GM12878 (cell line): ENCODE data around the gene MAP6D1. TPM values are rescaled to one million over a fixed set of nuclear protein-coding genes. Genes with fewer than 3 reads are reported as not detected.

Experiments used
- ATAC-seq: fragments of 200-7000 bp; cut with Tn5 transposase; 3 replicates; pipeline ENCODE4 v1.9.1; 2020; ENCODE audit warnings: mild to moderate bottlenecking, moderate library complexity
- BruUV-seq: library from RNA; stranded (reverse); fragments of 400-500 nt; replicated peaks from 2 replicates; lab custom pipeline; 2021; lab: Mats Ljungman, UMichigan
- CTCF ChIA-PET: fragments of 300-600 bp; sonication (Branson Sonifier 250); formaldehyde crosslinking; extraction: SDS; loops from one replicate; lab custom pipeline; 2021; ENCODE audit warnings: inconsistent platforms; lab: Yijun Ruan, JAX
- POLR2A ChIA-PET: fragments of 350-600 bp; formaldehyde crosslinking; extraction: SDS; loops from one replicate; lab custom pipeline; 2021; ENCODE audit warnings: inconsistent platforms; lab: Charles Lee
- RAD21 ChIA-PET: fragments of 300-600 bp; sonication (Branson Sonifier 250); formaldehyde crosslinking; loops from one replicate; lab custom pipeline; 2023; ENCODE audit warnings: antibody characterized with exemption; ENCODE audit not compliant: unreplicated experiment; lab: Charles Lee
- SMC1A ChIA-PET: fragments of 300-600 bp; sonication (Branson Sonifier 250); formaldehyde crosslinking; loops from one replicate; lab custom pipeline; 2023; ENCODE audit not compliant: unreplicated experiment, uncharacterized antibody; lab: Charles Lee
- DNase-seq: peaks from one replicate; pipeline ENCODE4 v3.0.0-alpha.2; 2011; ENCODE audit warnings: low read depth, low spot score
- FAIRE-seq: peaks from 3 replicates; lab custom pipeline; 2011; peaks lifted over from hg19 to GRCh38; lab: Jason Lieb, UNC
- H2AFZ ChIP-seq: 2 replicates; pipeline ENCODE4 v1.6.0; 2011; ENCODE audit warnings: low read depth, low read length, control low read depth; ENCODE audit not compliant: control insufficient read depth
- H3K27ac ChIP-seq: 2 replicates; pipeline ENCODE4 v1.5.1; 2011; ENCODE audit warnings: control low read depth; ENCODE audit not compliant: control insufficient read depth, insufficient read depth
- H3K27me3 ChIP-seq, 2 experiments: replicated peaks in 1 of 2; 2 replicates each; pipeline versions ENCODE4 v1.6.0 to v1.6.1; 2011; ENCODE audit warnings: low read length in 1 of 2; ENCODE audit not compliant: control insufficient read depth in 2 of 2, insufficient read depth in 2 of 2
- H3K36me3 ChIP-seq, 2 experiments: 2 replicates each; pipeline ENCODE4 v1.5.1; 2011; ENCODE audit warnings: low read length in 1 of 2; ENCODE audit not compliant: control insufficient read depth in 2 of 2, insufficient read depth in 2 of 2
- H3K4me1 ChIP-seq: 2 replicates; pipeline ENCODE4 v1.6.1; 2011; ENCODE audit warnings: mild to moderate bottlenecking, low read length, moderate library complexity, mixed read lengths; ENCODE audit not compliant: control insufficient read depth, insufficient read depth
- H3K4me2 ChIP-seq: 2 replicates; pipeline ENCODE4 v1.6.0; 2011; ENCODE audit warnings: control low read depth; ENCODE audit not compliant: control insufficient read depth, insufficient read depth
- H3K4me3 ChIP-seq: fragments of 200-600 bp; sonication (generic); 2 replicates; pipeline ENCODE4 v1.5.1; 2016
- H3K79me2 ChIP-seq: 2 replicates; pipeline ENCODE4 v1.6.0; 2011; ENCODE audit warnings: low read length; ENCODE audit not compliant: control insufficient read depth, insufficient read depth
- H3K9ac ChIP-seq: 2 replicates; pipeline ENCODE4 v1.8.0; 2011; ENCODE audit warnings: low read length, control low read depth, mixed read lengths; ENCODE audit not compliant: control insufficient read depth, insufficient read depth
- H3K9me3 ChIP-seq: replicated peaks from 3 replicates; pipeline ENCODE4 v1.5.1; 2011; ENCODE audit warnings: mild to moderate bottlenecking, low read length; ENCODE audit not compliant: control insufficient read depth, insufficient read depth
- H4K20me1 ChIP-seq: 2 replicates; pipeline ENCODE4 v1.6.0; 2011; ENCODE audit not compliant: control insufficient read depth, insufficient read depth
- ATF3 ChIP-seq: IDR thresholded peaks from 2 replicates; pipeline ENCODE4 v1.6.1; 2011; ENCODE audit warnings: low read depth, mild to moderate bottlenecking, low read length, moderate library complexity, borderline replicate concordance; ENCODE audit errors: extremely low read depth
- E2F4 ChIP-seq: IDR thresholded peaks from 2 replicates; pipeline ENCODE4 v1.6.1; 2012; ENCODE audit warnings: low read depth, low read length, improper control_type of control experiment
- EGR1 ChIP-seq, 2 experiments: IDR thresholded peaks; 1 replicate in 1 of 2; 2 replicates in 1 of 2; pipeline ENCODE4 v1.6.1; 2011 to 2012; ENCODE audit warnings: low read depth in 2 of 2, low read length in 2 of 2, borderline replicate concordance in 1 of 2, mild to moderate bottlenecking in 1 of 2, moderate library complexity in 1 of 2
- EP300 ChIP-seq, 2 experiments: fragments of 150-350 bp in 1 of 2; IDR thresholded peaks; 2 replicates each; pipeline ENCODE4 v1.6.1; 2011 to 2012; ENCODE audit warnings: low read depth in 2 of 2, low read length in 2 of 2, borderline replicate concordance in 1 of 2, improper control_type of control experiment in 1 of 2, inconsistent platforms in 1 of 2; ENCODE audit not compliant: control insufficient read depth in 1 of 2
- HDGF ChIP-seq: fragments of 450-650 bp; IDR thresholded peaks from 2 replicates; pipeline ENCODE4 v1.6.1; 2016; ENCODE audit warnings: antibody characterized with exemption
- JUND ChIP-seq: IDR thresholded peaks from 2 replicates; pipeline ENCODE4 v1.6.1; 2012; ENCODE audit warnings: low read depth, mild to moderate bottlenecking, low read length, improper control_type of control experiment, moderate library complexity
- MEF2B ChIP-seq: fragments of 450-650 bp; IDR thresholded peaks from 2 replicates; pipeline ENCODE4 v1.6.1; 2018; ENCODE audit warnings: mild to moderate bottlenecking, moderate library complexity; ENCODE audit not compliant: partially characterized antibody, poor library complexity, severe bottlenecking
- NFXL1 ChIP-seq: fragments of 450-650 bp; IDR thresholded peaks from 2 replicates; pipeline ENCODE4 v1.6.1; 2017; ENCODE audit warnings: antibody characterized with exemption, mild to moderate bottlenecking, borderline replicate concordance
- NKRF ChIP-seq: fragments of 450-650 bp; conservative IDR thresholded peaks from 2 replicates; pipeline ENCODE4 v1.6.1; 2017; ENCODE audit warnings: mild to moderate bottlenecking, moderate library complexity
- PBX3 ChIP-seq: IDR thresholded peaks from 2 replicates; pipeline ENCODE4 v1.6.1; 2011; ENCODE audit warnings: mild to moderate bottlenecking, low read depth, low read length, moderate library complexity; ENCODE audit not compliant: insufficient replicate concordance
- SMAD1 ChIP-seq: fragments of 450-650 bp; IDR thresholded peaks from 2 replicates; pipeline ENCODE4 v1.6.1; 2018; ENCODE audit warnings: mild to moderate bottlenecking, low read depth; ENCODE audit not compliant: partially characterized antibody
- USF2 ChIP-seq: IDR thresholded peaks from 2 replicates; pipeline ENCODE4 v1.6.1; 2011; ENCODE audit warnings: low read depth, low read length, improper control_type of control experiment, borderline replicate concordance
- ZNF384 ChIP-seq: IDR thresholded peaks from 2 replicates; pipeline ENCODE4 v1.6.1; 2012; ENCODE audit warnings: low read depth, mild to moderate bottlenecking, low read length, improper control_type of control experiment, borderline replicate concordance
- ZNF622 ChIP-seq: fragments of 450-650 bp; IDR thresholded peaks from 2 replicates; pipeline ENCODE4 v1.6.1; 2017; ENCODE audit warnings: mild to moderate bottlenecking, inconsistent platforms
- ZZZ3 ChIP-seq: IDR thresholded peaks from 2 replicates; pipeline ENCODE4 v1.6.1; 2011; ENCODE audit warnings: low read depth; ENCODE audit not compliant: control insufficient read depth, insufficient read length
- WGBS: methylation state at CpG from one replicate; pipeline ENCODE4 v1.1.6; 2016; ENCODE audit warnings: low lambda C conversion rate; ENCODE audit not compliant: insufficient replicate concordance, insufficient coverage; ENCODE audit errors: missing lambda C conversion rate; 5-methylcytosine and 5-hydroxymethylcytosine counted together
- in situ Hi-C: fragments of 300-500 bp; cut with MboI; formaldehyde crosslinking; loops from 9 replicates; pipeline ENCODE4 v1.14.3; 2018; ENCODE audit warnings: mixed read lengths
- intact Hi-C: fragments of 100-400 bp; cut with micrococcal nuclease; formaldehyde crosslinking; loops from one replicate; pipeline ENCODE4 v1.14.2; 2022; ENCODE audit not compliant: unreplicated experiment
- polyA plus RNA-seq, 11 experiments: library from polyadenylated mRNA; depleted of rRNA in 4 of 11; unstranded in 6 of 11; stranded (reverse) in 5 of 11; fragments of >200 nt; fragmentation: Nextera tagmentation in 4 of 11; fragmentation: Illumina TruSeq in 1 of 11; extraction: Ambion mirVana in 4 of 11; extraction: Trizol in 1 of 11; gene quantifications; 1 replicate in 1 of 11; 2 replicates in 10 of 11; pipeline versions ENCODE4 v1.2.1 to v1.2.3, GENCODE V29; 2011 to 2016; ENCODE audit warnings: inconsistent platforms in 2 of 11, missing spikeins in 2 of 11, low read depth in 1 of 11
- total RNA-seq, 4 experiments: library from RNA; depleted of rRNA in 3 of 4; stranded (reverse); fragments of >200 nt in 3 of 4; fragmentation: Illumina TruSeq in 1 of 4; extraction: Trizol in 1 of 4; gene quantifications; 2 replicates each; pipeline versions ENCODE4 v1.2.1 to v1.2.3, GENCODE V29; 2013 to 2021

The MAP6D1 gene
- total and polyA plus RNA-seq, 10 of the 15 experiments (the other 5 are each of a cell fraction or from before 2014, with no cell fraction given), result 0.50 to 2.2 (median 1.2) TPM; not detected in 3

GRCh38 chr3:183815951-183816475 is 9.4 kb downstream of the MAP6D1 start:
- peaks cover 11% of the 10 kb centered on the region for H3K4me1 ChIP-seq
- H3K9me3 ChIP-seq, result no peaks in the 10 kb centered on the region
- intact Hi-C loops (no loop called here), in situ Hi-C loops (no loop called here)
- ATAC-seq (no peak), DNase-seq (no peak), FAIRE-seq (no peak)
- no peak overlapping the region for H2AFZ ChIP-seq
- ChIA-PET RAD21 (interaction anchor here (0.6 to 1.1 kb wide), 2 partner anchors 11 to 31 kb away, joined by 3 read pairs; no protein-coding TSS in a partner anchor), CTCF (interaction anchor here (0.5 to 1.0 kb wide), 3 partner anchors 194 to 665 kb away, joined by 3 to 4 read pairs (median 3); no protein-coding TSS in a partner anchor), POLR2A (interaction anchor here (0.7 kb wide), 1 partner anchor 14 kb away, joined by 3 read pairs; no protein-coding TSS in a partner anchor), SMC1A (interaction anchor here (1.3 kb wide), 1 partner anchor 16 kb away, joined by 3 read pairs; no protein-coding TSS in a partner anchor)
- H3K9ac ChIP-seq, result no peak overlapping the region
- H3K36me3 ChIP-seq, result peaks cover 0 to 2% of the 10 kb centered on the region in 2 experiments; a peak in 3 of 4 replicates
- H3K4me2 ChIP-seq, result 0 out of 2 replicates have a peak overlapping the region, but pooled peaks have one; percentile 17
- H3K27me3 ChIP-seq, result no peaks in the 10 kb centered on the region
- BruUV-seq, result no TSS peak
- H3K27ac ChIP-seq, result no peak overlapping the region
- no peaks in the 10 kb centered on the region for H4K20me1 ChIP-seq
- H3K79me2 ChIP-seq, result no peaks in the 10 kb centered on the region
- H3K4me3 ChIP-seq, result no peak overlapping the region
- 68% methylated on average over 12 of the region's 12 CpGs for WGBS
- TF ChIP-seq EP300 (IDR thresholded peaks at IDR 0.05; ENCODE audit: borderline replicate concordance in 1 of 2, control insufficient read depth in 1 of 2, low read depth in 2 of 2, low read length in 2 of 2), result no peak
- TF ChIP-seq EGR1 (IDR thresholded peaks at IDR 0.05; ENCODE audit: borderline replicate concordance in 1 of 2, low read depth in 2 of 2, low read length in 2 of 2), result no peak
- TF ChIP-seq USF2, result no peak
- TF ChIP-seq ZNF384, result no peak
- no peak for TF ChIP-seq NFXL1
- no peak for TF ChIP-seq ZZZ3
- TF ChIP-seq SMAD1, result no peak
- TF ChIP-seq ZNF622, result no peak
- TF ChIP-seq NKRF, result no peak
- no peak for TF ChIP-seq ATF3
- TF ChIP-seq HDGF, result no peak
- no peak for TF ChIP-seq MEF2B
- TF ChIP-seq E2F4, result no peak
- TF ChIP-seq PBX3, result no peak
- no peak for TF ChIP-seq JUND
